Retinal pigment epithelial cell (primary cell): ENCODE results near the gene CACNB2.

Experiments
- DNase-seq: peaks from one replicate; pipeline ENCODE4 v3.0.0-alpha.2; 2010; ENCODE audit warnings: low read depth
- H3K4me3 ChIP-seq: 2 replicates; pipeline ENCODE4 v1.5.1; 2011; ENCODE audit warnings: mild to moderate bottlenecking, low read length, control low read depth, moderate library complexity
- TF ChIP-seq, protein P1 (sequence below): conservative IDR thresholded peaks from 2 replicates; pipeline ENCODE4 v1.5.1; 2011; ENCODE audit warnings: low read depth, low read length, control low read depth, inconsistent platforms

CACNB2 gene

DNA sequence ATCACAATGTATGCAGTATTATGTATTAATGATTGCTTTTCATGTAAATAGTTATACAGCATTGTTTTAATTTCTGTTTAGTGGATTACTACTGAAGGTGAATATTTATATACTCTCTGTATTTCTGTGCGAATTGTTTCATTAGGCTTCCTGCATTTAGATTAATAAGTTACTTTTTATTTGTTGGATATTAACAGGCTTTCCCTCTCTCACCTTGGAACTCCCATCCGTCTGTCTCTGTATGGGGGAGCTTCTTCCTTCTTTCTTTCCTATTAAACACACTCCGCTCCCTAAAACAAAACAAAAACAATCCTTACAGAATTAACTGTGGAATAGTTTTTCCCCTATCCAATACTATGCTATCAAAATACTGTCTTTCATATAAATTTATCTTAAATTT is 205.1 kb downstream of the CACNB2 start:
- TF ChIP-seq, protein P1, sequence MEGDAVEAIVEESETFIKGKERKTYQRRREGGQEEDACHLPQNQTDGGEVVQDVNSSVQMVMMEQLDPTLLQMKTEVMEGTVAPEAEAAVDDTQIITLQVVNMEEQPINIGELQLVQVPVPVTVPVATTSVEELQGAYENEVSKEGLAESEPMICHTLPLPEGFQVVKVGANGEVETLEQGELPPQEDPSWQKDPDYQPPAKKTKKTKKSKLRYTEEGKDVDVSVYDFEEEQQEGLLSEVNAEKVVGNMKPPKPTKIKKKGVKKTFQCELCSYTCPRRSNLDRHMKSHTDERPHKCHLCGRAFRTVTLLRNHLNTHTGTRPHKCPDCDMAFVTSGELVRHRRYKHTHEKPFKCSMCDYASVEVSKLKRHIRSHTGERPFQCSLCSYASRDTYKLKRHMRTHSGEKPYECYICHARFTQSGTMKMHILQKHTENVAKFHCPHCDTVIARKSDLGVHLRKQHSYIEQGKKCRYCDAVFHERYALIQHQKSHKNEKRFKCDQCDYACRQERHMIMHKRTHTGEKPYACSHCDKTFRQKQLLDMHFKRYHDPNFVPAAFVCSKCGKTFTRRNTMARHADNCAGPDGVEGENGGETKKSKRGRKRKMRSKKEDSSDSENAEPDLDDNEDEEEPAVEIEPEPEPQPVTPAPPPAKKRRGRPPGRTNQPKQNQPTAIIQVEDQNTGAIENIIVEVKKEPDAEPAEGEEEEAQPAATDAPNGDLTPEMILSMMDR, result no peak

DNA sequence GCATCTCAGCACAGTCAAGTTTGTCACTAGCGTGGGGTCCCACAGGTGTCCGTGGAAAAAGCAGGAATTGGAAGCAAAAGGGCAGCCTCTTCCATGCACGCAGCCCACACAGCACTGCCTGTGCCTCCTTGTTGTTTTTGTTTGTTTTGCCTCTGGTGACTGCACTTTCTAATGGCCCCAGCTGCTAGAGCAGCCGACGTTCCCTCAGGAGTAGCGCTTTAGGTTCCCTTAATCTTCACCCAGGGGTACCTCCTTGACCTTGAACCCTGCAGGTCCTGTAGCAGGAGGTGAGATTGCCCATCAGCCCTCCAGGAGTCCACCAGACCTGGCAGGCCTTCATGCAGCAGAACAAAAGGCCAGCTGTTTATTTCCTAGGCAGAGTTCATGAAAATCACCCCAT is 210.1 kb downstream of the CACNB2 start:
- H3K4me3 ChIP-seq, result no peak overlapping the region
- DNase-seq, result no peak
- TF ChIP-seq, protein P1, result no peak

More for the DNA sequence above, 205.1 kb downstream of the CACNB2 start:
- no peak overlapping the region for H3K4me3 ChIP-seq
- DNase-seq, result no peak

DNA sequence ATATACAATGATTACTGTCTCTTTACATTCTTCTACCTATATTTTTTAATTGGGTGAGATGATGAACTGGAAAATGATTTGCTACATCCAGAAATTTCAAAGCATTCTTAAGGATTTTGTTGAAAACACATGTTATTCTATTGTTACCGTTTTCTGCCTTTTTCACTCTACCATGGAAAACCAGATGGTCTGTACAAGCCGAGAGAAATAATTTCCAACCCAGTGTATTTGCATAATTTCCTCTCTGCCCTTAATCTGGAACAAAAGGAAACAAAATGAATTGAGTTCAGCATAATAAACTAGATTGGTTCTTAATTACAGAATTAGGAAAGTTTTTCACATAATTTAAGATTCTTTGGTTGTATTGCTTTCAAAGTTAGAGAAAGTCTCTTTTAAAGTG is 211.2 kb downstream of the CACNB2 start:
- no peak for DNase-seq
- no peak overlapping the region for H3K4me3 ChIP-seq
- TF ChIP-seq, protein P1, result no peak

DNA sequence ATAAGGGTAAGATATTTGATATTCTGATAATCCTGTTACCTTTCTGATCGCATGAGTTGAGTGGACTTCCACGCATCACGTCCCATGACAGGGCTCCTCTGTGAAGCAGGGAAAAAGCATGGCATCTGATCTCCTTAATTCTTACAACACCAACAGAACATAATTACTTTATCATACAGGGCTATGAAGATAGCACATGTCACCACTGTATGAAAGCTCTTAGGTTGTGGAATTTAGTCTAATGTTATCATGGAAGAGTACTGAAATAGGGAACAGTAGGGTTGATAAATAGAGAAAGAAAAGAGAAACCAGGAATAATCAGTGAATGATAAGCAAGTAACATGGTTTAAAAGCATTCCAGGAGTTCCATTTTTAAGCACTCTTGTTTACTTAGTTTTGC is 212.0 kb downstream of the CACNB2 start:
- TF ChIP-seq, protein P1, result no peak

DNA sequence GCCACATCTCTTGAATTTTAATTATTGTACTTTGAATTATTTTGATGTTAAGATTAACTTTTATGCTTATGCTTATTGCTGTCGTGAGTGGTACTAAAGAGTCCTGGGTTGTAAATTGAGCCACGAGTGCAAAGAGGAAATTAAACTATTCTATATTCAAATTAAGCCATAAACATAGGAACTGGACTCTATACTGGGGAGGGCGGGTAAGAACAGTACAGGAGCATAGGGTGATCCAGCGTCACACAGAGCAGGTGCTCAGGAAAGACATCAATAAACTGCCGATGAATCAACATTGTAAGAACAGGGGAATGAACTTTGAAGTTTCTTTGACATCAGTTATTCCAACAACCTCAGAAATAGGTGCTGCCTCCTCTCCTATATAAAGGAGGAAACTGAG is 219.6 kb downstream of the CACNB2 start:
- DNase-seq, result no peak
- TF ChIP-seq, protein P1, result no peak

More for the DNA sequence above, 212.0 kb downstream of the CACNB2 start:
- H3K4me3 ChIP-seq, result no peak overlapping the region
- no peak for DNase-seq

DNA sequence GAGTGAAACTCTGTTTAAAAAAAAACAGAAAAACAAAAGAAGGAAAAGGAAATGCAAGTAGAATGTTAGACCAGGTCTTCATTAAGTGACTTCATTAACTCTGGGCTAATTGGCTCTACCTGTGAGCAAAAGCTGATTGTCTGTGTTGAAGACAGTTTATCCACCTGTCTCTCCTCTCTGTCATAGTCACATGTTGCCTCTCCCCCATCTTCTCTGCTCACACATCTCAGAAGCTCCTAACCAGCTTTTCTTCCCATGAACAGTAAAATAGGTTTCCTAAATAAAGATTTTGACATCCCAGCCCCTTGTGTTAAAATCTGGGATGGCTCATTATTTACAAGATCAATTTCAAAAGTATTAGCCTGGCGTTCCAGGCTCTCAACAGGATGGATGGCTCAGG is 222.7 kb downstream of the CACNB2 start:
- DNase-seq, result no peak
- TF ChIP-seq, protein P1, result no peak
- no peak overlapping the region for H3K4me3 ChIP-seq

More for the DNA sequence above, 219.6 kb downstream of the CACNB2 start:
- H3K4me3 ChIP-seq, result no peak overlapping the region

DNA sequence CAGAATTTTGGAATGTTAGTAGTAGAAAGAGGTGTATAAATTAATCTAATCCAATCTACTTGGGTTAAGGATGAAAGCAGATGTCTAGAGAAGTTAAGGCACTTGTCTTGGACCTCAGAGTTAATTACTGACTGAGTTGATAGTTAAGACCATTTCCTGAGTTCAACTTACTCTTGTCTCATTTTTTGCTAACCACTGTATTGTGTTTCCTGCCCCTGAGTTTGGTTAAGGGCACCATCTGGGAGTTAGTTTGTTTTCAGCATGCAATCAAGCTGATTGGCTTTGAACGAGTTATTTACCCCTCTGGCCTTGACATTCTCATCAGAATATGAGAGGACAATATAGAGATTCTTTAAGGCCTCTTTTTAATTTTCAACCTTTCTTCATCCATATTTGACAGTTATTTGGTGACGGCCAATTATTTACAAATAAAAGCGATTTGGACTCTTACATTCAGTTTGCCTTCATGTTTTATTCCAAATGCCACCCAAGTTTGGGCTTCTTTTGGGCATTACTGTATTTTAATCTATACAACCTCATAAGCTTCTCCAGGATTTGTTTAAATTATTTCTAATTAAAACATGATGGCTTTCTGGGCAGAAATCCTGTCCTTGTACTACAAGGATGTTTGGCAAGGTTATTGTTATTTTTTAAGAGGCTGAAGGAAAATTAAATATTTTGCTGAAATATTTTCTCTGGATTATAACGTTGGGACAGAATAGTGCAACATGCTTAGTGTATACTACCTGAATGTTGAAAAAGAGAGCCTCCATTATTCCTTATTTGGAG is 225.0 kb downstream of the CACNB2 start:
- TF ChIP-seq, protein P1, result no peak
- no peak overlapping the region for H3K4me3 ChIP-seq
- DNase-seq, result no peak
